HUDEP-2 (cell line): ENCODE measurements around the gene PELO.

ENCODE experiments used
- DNase-seq, 76 experiments: peaks; one replicate each; lab custom pipeline; 2025; ENCODE audit not compliant: unreplicated experiment in 76 of 76; lab: John Stamatoyannopoulos, UW

Gene PELO

GRCh38 chr5:52771343-52772039 is 16.2 kb upstream of the PELO start:
- no peak for DNase-seq

DNA sequence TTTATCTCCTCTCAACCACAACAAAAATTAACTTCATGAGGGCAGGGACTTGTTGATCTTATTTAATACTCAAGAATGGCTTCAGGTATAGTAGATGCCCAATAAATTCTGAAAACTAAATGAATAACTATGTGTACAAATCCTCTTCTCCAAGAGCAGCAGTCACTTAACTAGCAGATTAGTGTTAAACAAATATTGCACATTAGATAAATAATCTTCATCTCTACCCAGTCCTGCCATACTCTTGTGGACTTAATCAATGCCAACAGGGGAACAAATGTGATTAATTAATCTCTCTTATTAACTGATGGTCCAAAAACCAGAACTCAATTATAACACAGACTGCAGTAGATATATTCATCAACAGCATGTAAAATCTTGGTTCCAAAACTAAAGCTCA is 15.0 kb upstream of the PELO start:
- DNase-seq: no peak

DNA sequence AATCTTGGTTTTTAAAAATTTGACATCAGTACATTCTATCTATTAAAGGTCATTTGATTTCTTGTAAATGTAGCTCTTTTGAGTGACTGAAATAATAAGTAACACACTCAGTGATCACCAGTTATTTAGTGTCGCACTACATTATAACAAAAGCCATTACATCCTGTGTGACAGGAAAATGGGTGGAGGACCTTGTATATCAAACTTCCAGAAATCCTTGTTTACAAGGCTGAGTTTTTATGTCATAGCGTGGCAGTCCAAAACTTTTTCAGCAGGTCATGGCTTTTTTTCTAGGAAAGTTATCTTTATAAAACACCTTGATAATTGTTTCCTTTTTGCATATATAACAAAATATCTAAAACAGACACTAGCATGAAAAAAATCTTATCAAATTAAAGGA is 14.4 kb upstream of the PELO start:
- no peak for DNase-seq

DNA sequence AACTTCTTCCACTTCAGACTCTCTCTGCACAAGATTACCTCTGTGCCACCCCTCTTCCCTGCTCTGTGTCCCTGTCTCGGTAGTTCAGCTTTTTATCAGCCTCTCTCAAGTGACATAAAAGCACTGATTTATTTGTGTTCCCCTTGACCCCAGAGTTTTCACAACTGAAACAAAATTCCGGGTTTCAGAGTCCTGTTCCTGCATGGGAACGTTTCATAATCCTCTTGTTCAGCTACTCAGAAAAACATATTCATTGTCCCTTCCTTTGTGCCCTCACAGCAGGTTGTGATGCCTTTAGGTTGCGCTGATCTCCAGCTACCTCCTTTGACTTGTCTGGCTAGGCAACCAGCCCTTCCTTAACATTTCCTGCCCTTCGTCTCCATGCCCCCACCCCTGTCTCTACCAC is 13.7 kb upstream of the PELO start:
- no peak for DNase-seq

- no peak for DNase-seq
Measured at GRCh38 chr5:52776116-52776515, 11.6 kb upstream of the PELO start.

DNA sequence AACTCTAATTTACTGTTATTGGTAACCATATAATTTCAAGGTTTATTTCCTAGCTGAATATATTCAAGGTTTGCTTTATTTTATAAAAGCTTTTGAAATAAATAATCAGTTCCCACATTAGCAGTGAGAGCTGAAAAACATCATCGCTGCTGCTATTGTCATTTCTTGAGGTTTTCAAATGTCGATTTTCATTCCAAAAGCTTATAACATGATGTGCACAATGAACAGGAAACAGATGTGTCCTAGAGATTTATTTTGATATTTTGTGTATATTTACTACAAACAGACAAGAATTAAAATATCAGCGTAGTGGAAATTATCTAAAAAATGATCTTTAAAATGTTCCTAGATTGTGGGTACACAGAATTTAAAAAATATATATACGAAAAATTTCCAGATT is 10.5 kb upstream of the PELO start:
- no peak for DNase-seq

GRCh38 chr5:52778781-52779180 is 8.9 kb upstream of the PELO start:
- no peak for DNase-seq

GRCh38 chr5:52779213-52779612 is 8.5 kb upstream of the PELO start:
- no peak for DNase-seq

DNA sequence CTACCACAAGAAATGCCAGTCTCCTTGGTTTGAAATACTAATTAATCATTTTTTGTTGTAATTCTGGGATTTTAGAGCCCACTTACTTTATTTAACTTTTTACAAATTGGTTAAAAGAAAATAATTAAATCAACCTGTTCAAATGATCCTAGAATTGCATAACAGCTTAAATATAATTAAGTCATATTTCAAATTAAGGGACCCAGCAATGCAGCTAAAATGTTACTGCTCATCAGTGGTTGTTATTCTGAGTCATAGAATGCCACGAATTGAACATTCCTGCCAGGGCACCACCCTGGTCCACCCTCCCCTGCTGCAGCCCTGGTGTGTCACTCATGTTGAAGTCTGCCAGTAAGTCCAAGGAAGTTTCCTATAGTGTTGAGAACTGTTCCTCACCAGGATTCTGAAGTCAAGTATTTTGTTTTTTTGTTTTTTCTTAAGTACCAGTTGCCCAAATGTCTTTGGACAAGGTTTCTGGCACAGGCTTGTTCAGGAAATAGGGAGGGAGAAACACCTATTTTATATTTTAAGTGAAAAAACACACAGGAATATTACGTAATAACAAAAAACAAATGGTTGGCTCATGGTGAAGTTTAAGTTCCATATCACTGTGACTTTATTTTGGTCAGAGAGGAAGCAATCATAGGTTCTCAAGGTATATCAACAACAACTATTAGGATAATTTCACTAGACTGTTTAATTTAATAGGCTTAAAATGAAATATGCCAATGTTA is 4.3 kb upstream of the PELO start:
- DNase-seq: peak in 1 of 76 experiments; percentile 5

DNA sequence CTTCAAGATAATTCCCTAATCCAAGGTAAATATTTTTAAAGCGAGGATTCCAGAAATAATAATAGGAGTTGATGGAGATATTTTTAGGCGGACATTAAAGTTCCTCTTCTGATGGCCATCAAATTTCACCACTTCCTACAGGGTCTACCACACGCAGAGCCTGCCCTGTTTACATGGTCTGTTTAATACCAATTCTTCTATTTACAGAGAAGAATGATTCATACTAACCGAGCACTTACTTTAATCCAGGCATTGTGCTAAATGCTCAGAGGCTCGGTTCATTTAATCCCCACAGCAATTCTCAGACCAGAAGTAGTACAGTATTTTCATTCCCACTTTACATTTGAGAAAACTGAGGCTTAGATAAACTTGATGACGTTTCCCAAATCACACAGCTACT is 3.0 kb upstream of the PELO start:
- no peak for DNase-seq

DNA sequence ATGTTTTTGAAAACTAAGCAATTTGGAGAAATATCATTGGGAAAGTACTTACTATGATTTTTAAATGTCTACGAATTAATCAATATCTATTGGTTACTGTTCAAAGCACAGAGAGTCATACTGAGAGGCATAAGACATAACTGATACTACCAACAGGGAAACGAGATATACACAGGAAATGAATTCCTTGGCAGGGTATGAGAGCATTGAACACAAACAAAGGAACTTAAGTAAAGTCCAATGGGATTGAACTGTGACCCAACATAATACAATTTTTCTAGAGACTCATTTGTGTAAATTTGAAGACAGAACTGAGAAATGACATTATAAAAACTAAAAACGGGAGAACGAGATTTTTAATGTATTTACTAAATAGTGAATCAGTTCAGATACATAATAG is 1.3 kb upstream of the PELO start:
- no peak for DNase-seq

GRCh38 chr5:52786949-52787599 is 642 bp upstream of the PELO start:
- DNase-seq: no peak

DNA sequence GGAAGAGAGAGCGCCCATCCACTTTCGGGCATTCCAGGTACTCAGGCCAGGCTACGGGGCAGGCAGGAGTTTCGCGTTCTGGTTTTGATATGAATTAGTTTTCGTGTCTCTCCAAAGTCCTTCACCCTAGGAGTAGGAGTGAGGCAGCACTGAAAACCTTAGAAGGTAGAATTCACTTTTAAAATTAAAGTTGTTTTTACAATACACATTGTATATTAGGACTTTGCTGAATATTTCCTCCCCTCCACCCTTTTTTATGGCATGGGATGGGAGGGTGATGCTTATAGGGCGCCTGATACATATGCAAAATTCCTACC is 747 bp downstream of the PELO start:
- DNase-seq: no peak

GRCh38 chr5:52789378-52789777 is 1.7 kb downstream of the PELO start:
- DNase-seq: no peak

- DNase-seq: no peak
Measured at GRCh38 chr5:52789851-52790250, 2.1 kb downstream of the PELO start.

DNA sequence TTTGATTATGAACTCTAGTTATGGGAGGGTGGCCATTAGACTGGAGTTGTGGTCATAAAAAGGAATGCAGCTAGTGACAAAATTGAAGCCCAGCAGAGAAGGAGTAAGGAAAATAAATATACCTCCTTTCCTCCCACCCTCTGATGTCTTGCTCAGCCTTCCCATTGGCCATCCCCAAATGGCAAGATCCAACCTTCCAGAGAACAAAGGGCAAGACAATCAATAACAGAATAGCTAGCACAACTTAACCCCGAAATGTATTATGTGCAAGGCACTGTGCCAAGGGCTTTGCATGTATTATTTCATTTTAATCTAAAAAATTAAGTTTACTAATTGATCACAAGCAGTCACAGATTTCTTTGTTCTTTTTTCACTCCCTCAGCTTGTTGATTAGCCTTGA is 3.6 kb downstream of the PELO start:
- DNase-seq: no peak

- DNase-seq: no peak
Measured at GRCh38 chr5:52794519-52794918, 6.8 kb downstream of the PELO start.

GRCh38 chr5:52796031-52796430 is 8.3 kb downstream of the PELO start:
- no peak for DNase-seq

GRCh38 chr5:52796516-52797103 is 8.9 kb downstream of the PELO start:
- no peak for DNase-seq

DNA sequence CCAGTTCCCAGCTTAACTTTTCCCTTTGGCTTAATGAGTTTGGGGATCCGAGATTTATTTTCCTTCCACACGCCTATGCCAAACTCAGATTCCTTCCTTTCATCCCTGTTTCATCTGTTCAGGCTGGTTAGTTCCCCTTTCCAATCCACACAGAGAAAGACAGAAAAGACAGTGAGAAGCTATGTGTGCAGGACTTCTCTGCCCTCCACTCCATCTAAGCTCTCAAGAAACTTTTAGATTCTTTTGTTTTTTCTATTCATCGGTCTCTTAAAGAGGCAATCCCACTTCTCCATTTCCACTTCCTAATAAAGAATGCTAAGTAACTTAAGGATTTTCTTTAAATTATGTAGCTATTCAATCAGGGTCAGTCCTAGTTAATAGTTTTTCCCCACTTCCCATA is 11.2 kb downstream of the PELO start:
- DNase-seq: no peak

GRCh38 chr5:52799358-52799982 is 11.8 kb downstream of the PELO start:
- peak in 8 of 76 experiments; percentile 10 to 54 (median 34) for DNase-seq
